Measurements from ENCODE around the gene DLG2.

DNA sequence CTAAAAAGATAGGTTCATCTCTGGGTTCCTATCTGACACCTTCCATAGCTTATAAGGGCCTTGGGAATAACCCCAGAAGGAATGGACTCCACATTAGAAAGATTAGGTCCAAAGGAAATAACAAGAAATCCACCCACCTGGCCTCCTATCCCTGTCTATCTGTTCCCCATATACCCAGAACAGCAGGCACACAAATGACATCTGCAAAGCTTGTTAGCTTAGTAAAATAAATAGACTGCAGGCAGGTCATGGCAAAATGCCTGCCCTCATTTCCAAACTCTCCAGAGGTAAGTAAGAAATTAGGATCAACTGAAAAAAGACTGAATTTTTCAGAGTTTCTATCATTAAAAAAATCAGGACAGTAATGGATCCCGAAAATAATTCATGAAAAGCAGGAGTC is 489.5 kb downstream of the DLG2 start:
- TF ChIP-seq POLR2A (IDR thresholded peaks at IDR 0.05; ENCODE audit: low read depth, low read length) (no peak), SMC3 (IDR thresholded peaks at IDR 0.05; ENCODE audit: low read depth, low read length) (no peak), MXI1 (IDR thresholded peaks at IDR 0.05; ENCODE audit: borderline replicate concordance, low read depth, low read length) (no peak), RAD21 (IDR thresholded peaks at IDR 0.05; ENCODE audit: low read length) (no peak), BHLHE40 (IDR thresholded peaks at IDR 0.05; ENCODE audit: low read depth, low read length) (no peak), NFE2L2 (IDR thresholded peaks at IDR 0.05; ENCODE audit: low read depth, low read length) (no peak), MAFK (IDR thresholded peaks at IDR 0.05; ENCODE audit: low read depth, low read length) (no peak)
- TF ChIP-seq, protein P1, sequence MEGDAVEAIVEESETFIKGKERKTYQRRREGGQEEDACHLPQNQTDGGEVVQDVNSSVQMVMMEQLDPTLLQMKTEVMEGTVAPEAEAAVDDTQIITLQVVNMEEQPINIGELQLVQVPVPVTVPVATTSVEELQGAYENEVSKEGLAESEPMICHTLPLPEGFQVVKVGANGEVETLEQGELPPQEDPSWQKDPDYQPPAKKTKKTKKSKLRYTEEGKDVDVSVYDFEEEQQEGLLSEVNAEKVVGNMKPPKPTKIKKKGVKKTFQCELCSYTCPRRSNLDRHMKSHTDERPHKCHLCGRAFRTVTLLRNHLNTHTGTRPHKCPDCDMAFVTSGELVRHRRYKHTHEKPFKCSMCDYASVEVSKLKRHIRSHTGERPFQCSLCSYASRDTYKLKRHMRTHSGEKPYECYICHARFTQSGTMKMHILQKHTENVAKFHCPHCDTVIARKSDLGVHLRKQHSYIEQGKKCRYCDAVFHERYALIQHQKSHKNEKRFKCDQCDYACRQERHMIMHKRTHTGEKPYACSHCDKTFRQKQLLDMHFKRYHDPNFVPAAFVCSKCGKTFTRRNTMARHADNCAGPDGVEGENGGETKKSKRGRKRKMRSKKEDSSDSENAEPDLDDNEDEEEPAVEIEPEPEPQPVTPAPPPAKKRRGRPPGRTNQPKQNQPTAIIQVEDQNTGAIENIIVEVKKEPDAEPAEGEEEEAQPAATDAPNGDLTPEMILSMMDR (conservative IDR thresholded peaks at IDR 0.05; ENCODE audit: low read depth, low read length) = no peak

All from IMR-90 (cell line).